NCI-H2107 (cell line): ENCODE measurements around the gene KIF5C.
A peak's percentile ranks its signal among the peaks of the same experiment; 100 is the strongest.
"Not testable (repeated sequence)": the region's sequence is repeated elsewhere in the genome, so short reads cannot be mapped to it uniquely, and the experiment has no call there.

Experiments used
- DNase-seq: peaks from one replicate; lab custom pipeline; 2025; lab: John Stamatoyannopoulos, UW

The KIF5C gene

GRCh38 chr2:148874868-148875341, at the start of gene KIF5C:
KIF5C (plus strand) TSS chr2:148875227; CDS start chr2:148875618, 391 bp downstream.
- DNase-seq: peak; percentile 90

- no peak for DNase-seq
Observed at GRCh38 chr2:148826791-148827190, 48.2 kb upstream of the KIF5C start.

- no peak for DNase-seq
Observed at GRCh38 chr2:148828941-148829340, 46.1 kb upstream of the KIF5C start.

- no peak for DNase-seq
Observed at GRCh38 chr2:148829618-148830017, 45.4 kb upstream of the KIF5C start.

- no peak for DNase-seq
Observed at GRCh38 chr2:148832637-148833036, 42.4 kb upstream of the KIF5C start.

GRCh38 chr2:148842050-148842449, 33.0 kb upstream of the KIF5C start:
- no peak for DNase-seq

- no peak for DNase-seq
Observed at GRCh38 chr2:148848146-148848545, 26.9 kb upstream of the KIF5C start.

GRCh38 chr2:148853458-148853857, 21.6 kb upstream of the KIF5C start:
- DNase-seq: no peak

- peak; percentile 4 for DNase-seq
Observed at GRCh38 chr2:148860037-148860436, 15.0 kb upstream of the KIF5C start.

- no peak for DNase-seq
Observed at GRCh38 chr2:148861367-148861766, 13.7 kb upstream of the KIF5C start.

- not testable (repeated sequence) for DNase-seq
Observed at GRCh38 chr2:148862478-148862877, 12.5 kb upstream of the KIF5C start.

GRCh38 chr2:148865512-148865911, 9.5 kb upstream of the KIF5C start:
- no peak for DNase-seq

- DNase-seq: no peak
Observed at GRCh38 chr2:148866091-148866490, 8.9 kb upstream of the KIF5C start.

GRCh38 chr2:148867079-148867769, 7.8 kb upstream of the KIF5C start:
- no peak for DNase-seq

- no peak for DNase-seq
Observed at GRCh38 chr2:148875387-148876051, 492 bp downstream of the KIF5C start.

GRCh38 chr2:148876202-148876594, 1.2 kb downstream of the KIF5C start:
- DNase-seq: no peak

- DNase-seq: peak; percentile 67
Observed at GRCh38 chr2:148876595-148877402, 1.8 kb downstream of the KIF5C start.

- DNase-seq: no peak
Observed at GRCh38 chr2:148877403-148877740, 2.3 kb downstream of the KIF5C start.

- no peak for DNase-seq
Observed at GRCh38 chr2:148880636-148881035, 5.6 kb downstream of the KIF5C start.

- no peak for DNase-seq
Observed at GRCh38 chr2:148882051-148882450, 7.0 kb downstream of the KIF5C start.

- DNase-seq: no peak
Observed at GRCh38 chr2:148885209-148885608, 10.2 kb downstream of the KIF5C start.

GRCh38 chr2:148885988-148886387, 11.0 kb downstream of the KIF5C start:
- DNase-seq: no peak
